Prostate gland (tissue), 2 donors: ENCODE data around the gene AFAP1.

ENCODE experiments used
- POLR2A ChIP-seq: fragments of 450-650 bp; IDR thresholded peaks from one replicate; pipeline ENCODE4 v1.6.1; 2016; ENCODE audit warnings: antibody characterized with exemption, mild to moderate bottlenecking
- POLR2AphosphoS5 ChIP-seq: sonication (generic); formaldehyde crosslinking; IDR thresholded peaks from one replicate; pipeline ENCODE4 v1.6.1; 2017; ENCODE audit warnings: antibody characterized with exemption
- TF ChIP-seq, protein P1 (sequence below), 4 experiments: fragments of 200-600 bp in 2 of 4; fragments of 450-650 bp in 2 of 4; sonication (generic) in 2 of 4; IDR thresholded peaks; 1 replicate in 3 of 4; 2 replicates in 1 of 4; pipeline ENCODE4 v1.5.1; 2016 to 2019; ENCODE audit warnings: antibody characterized with exemption in 4 of 4, mild to moderate bottlenecking in 2 of 4, moderate library complexity in 2 of 4

DNA sequence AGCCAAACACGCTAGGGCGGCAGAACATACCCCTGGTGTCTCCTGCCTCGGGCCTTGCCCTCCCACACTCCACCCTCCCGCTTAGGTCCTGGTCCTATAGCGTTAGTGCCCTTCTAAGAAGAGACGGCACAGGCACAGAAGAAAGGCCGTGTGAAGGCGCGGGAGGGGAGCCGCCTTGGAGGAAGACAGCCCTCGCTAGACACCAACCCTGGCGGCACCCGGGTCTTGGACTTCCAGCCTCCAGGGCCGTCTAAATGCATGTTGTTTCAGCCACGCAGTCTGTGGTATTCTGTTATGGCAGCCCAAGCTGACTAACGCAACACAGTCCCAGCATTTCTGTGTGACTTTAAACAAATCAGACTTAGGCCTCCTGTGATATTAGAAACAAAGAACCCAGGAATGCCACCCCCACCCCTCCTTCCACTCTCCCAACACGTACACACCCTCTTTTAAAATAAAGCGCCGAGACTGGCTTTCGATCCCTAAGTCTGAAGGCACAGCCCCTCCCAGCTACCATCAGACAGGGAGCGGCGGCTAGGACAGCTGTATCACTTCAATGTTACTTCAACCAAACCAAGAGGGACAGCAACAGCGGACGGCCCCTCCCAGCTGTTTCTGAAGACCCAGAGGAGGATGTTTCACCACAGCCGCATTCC is 128.0 kb downstream of the AFAP1 start:
- no peak for TF ChIP-seq POLR2AphosphoS5
- TF ChIP-seq, protein P1, sequence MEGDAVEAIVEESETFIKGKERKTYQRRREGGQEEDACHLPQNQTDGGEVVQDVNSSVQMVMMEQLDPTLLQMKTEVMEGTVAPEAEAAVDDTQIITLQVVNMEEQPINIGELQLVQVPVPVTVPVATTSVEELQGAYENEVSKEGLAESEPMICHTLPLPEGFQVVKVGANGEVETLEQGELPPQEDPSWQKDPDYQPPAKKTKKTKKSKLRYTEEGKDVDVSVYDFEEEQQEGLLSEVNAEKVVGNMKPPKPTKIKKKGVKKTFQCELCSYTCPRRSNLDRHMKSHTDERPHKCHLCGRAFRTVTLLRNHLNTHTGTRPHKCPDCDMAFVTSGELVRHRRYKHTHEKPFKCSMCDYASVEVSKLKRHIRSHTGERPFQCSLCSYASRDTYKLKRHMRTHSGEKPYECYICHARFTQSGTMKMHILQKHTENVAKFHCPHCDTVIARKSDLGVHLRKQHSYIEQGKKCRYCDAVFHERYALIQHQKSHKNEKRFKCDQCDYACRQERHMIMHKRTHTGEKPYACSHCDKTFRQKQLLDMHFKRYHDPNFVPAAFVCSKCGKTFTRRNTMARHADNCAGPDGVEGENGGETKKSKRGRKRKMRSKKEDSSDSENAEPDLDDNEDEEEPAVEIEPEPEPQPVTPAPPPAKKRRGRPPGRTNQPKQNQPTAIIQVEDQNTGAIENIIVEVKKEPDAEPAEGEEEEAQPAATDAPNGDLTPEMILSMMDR (IDR thresholded peaks at IDR 0.05) = no peak
- no peak for TF ChIP-seq POLR2A
